22Rv1 (cell line): ENCODE data around the gene OR5I1.

Experiments
- H3K27ac ChIP-seq: fragments of 450-650 bp; 2 replicates; pipeline ENCODE4 v1.5.1; 2017
- CTCF ChIP-seq: fragments of 450-650 bp; IDR thresholded peaks from 2 replicates; pipeline ENCODE4 v1.5.1; 2017; ENCODE audit warnings: mild to moderate bottlenecking
- ZFX ChIP-seq: fragments of 450-650 bp; IDR thresholded peaks from 2 replicates; pipeline ENCODE4 v1.6.1; 2017; ENCODE audit warnings: antibody characterized with exemption, borderline replicate concordance

OR5I1 gene

GRCh38 chr11:55936300-55936699, at the start of gene OR5I1:
TSS of gene OR5I1 (minus strand) at chr11:55936400. CDS start at chr11:55936400, 0 bp downstream.
- TF ChIP-seq CTCF (no peak), ZFX (no peak)
- H3K27ac ChIP-seq: no peak within 1 kb of the TSS

GRCh38 chr11:55970935-55971334, 34.7 kb upstream of the OR5I1 start:
- TF ChIP-seq ZFX: no peak
- no peak for TF ChIP-seq CTCF
- no peak overlapping the region for H3K27ac ChIP-seq

- no peak within 1 kb of the TSS for H3K27ac ChIP-seq
- TF ChIP-seq ZFX (no peak), CTCF (no peak)
Observed at GRCh38 chr11:55969845-55970244, 33.6 kb upstream of the OR5I1 start, which contains the start of gene OR10AG1. TSS of gene OR10AG1 (minus strand) at chr11:55969945. CDS start at chr11:55969907, 38 bp downstream.

GRCh38 chr11:55967914-55968313, 31.7 kb upstream of the OR5I1 start:
- no peak for TF ChIP-seq ZFX
- TF ChIP-seq CTCF: no peak
- H3K27ac ChIP-seq: no peak overlapping the region

GRCh38 chr11:55966391-55966790, 30.2 kb upstream of the OR5I1 start:
- no peak overlapping the region for H3K27ac ChIP-seq
- no peak for TF ChIP-seq ZFX
- TF ChIP-seq CTCF: no peak

GRCh38 chr11:55956521-55956920, 20.3 kb upstream of the OR5I1 start:
- H3K27ac ChIP-seq: no peak overlapping the region
- no peak for TF ChIP-seq CTCF
- TF ChIP-seq ZFX: no peak

GRCh38 chr11:55949330-55949729, 13.1 kb upstream of the OR5I1 start:
- peak; percentile 35 for TF ChIP-seq CTCF
- TF ChIP-seq ZFX: no peak
- no peak overlapping the region for H3K27ac ChIP-seq
